Measurements from ENCODE around the gene BAIAP2L2. TPM values are rescaled to one million over a fixed set of nuclear protein-coding genes. Genes with fewer than 3 reads are reported as not detected.
"Not testable (repeated sequence)": the region's sequence is repeated elsewhere in the genome, so short reads cannot be mapped to it uniquely, and the experiment has no call there.

The BAIAP2L2 gene
- total RNA-seq, 1 experiment from 2014 or later: 51.2 TPM

- Mint-ChIP-seq H3K36me3 (ENCODE audit: insufficient read depth, unreplicated experiment) (no peaks in the 10 kb centered on the region), H3K4me3 (ENCODE audit: low read depth, unreplicated experiment) (no peak overlapping the region), H3K9me3 (ENCODE audit: low read depth, unreplicated experiment) (peaks cover 6% of the 10 kb centered on the region), H3K27ac (ENCODE audit: unreplicated experiment) (no peak overlapping the region), H3K27me3 (ENCODE audit: unreplicated experiment) (no peaks in the 10 kb centered on the region), H3K4me1 (ENCODE audit: low read depth, unreplicated experiment) (peaks cover 27% of the 10 kb centered on the region)
- CTCF ChIA-PET: interaction anchor here (0.9 kb wide), 1 partner anchor 14 kb away, joined by 3 read pairs; no protein-coding TSS in a partner anchor
- no peak for DNase-seq
- intact Hi-C loops (cut with micrococcal nuclease; ENCODE audit: unreplicated experiment): no loop called here
- BruUV-seq (replicated peaks): no TSS peak
- TF ChIP-seq, protein P1, sequence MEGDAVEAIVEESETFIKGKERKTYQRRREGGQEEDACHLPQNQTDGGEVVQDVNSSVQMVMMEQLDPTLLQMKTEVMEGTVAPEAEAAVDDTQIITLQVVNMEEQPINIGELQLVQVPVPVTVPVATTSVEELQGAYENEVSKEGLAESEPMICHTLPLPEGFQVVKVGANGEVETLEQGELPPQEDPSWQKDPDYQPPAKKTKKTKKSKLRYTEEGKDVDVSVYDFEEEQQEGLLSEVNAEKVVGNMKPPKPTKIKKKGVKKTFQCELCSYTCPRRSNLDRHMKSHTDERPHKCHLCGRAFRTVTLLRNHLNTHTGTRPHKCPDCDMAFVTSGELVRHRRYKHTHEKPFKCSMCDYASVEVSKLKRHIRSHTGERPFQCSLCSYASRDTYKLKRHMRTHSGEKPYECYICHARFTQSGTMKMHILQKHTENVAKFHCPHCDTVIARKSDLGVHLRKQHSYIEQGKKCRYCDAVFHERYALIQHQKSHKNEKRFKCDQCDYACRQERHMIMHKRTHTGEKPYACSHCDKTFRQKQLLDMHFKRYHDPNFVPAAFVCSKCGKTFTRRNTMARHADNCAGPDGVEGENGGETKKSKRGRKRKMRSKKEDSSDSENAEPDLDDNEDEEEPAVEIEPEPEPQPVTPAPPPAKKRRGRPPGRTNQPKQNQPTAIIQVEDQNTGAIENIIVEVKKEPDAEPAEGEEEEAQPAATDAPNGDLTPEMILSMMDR (IDR thresholded peaks at IDR 0.05; ENCODE audit: unreplicated experiment): no peak
Observed at GRCh38 chr22:38151126-38151500, 40.6 kb upstream of the BAIAP2L2 start.

- H3K27ac Mint-ChIP-seq (ENCODE audit: unreplicated experiment): peak overlapping the region; percentile 46
- H3K4me1 Mint-ChIP-seq (ENCODE audit: low read depth, unreplicated experiment): peaks cover 30% of the 10 kb centered on the region
- no peaks in the 10 kb centered on the region for H3K27me3 Mint-ChIP-seq (ENCODE audit: unreplicated experiment)
- DNase-seq: no peak
- CTCF ChIA-PET: no interaction called here
- no peak overlapping the region for H3K4me3 Mint-ChIP-seq (ENCODE audit: low read depth, unreplicated experiment)
- TF ChIP-seq, protein P1 (IDR thresholded peaks at IDR 0.05; ENCODE audit: unreplicated experiment): no peak
- H3K9me3 Mint-ChIP-seq (ENCODE audit: low read depth, unreplicated experiment): peaks cover 6% of the 10 kb centered on the region
- peaks cover 14% of the 10 kb centered on the region for H3K36me3 Mint-ChIP-seq (ENCODE audit: insufficient read depth, unreplicated experiment)
- intact Hi-C loops (cut with micrococcal nuclease; ENCODE audit: unreplicated experiment): no loop called here
- no TSS peak for BruUV-seq (replicated peaks)
Observed at GRCh38 chr22:38148245-38148644, 37.8 kb upstream of the BAIAP2L2 start.

GRCh38 chr22:38146166-38146565, 35.7 kb upstream of the BAIAP2L2 start:
- intact Hi-C loops (cut with micrococcal nuclease; ENCODE audit: unreplicated experiment); H3K27me3 Mint-ChIP-seq (ENCODE audit: unreplicated experiment); H3K9me3 Mint-ChIP-seq (ENCODE audit: low read depth, unreplicated experiment); DNase-seq; H3K4me3 Mint-ChIP-seq (ENCODE audit: low read depth, unreplicated experiment): not testable (repeated sequence)
- TSS peak; percentile 58 for BruUV-seq (replicated peaks)
- CTCF ChIA-PET: interaction anchor here (0.7 to 1.4 kb wide), 6 partner anchors 9 to 94 kb away, joined by 3 to 10 read pairs (median 3); no protein-coding TSS in a partner anchor
- Mint-ChIP-seq H3K4me1 (ENCODE audit: low read depth, unreplicated experiment) (peaks cover 39% of the 10 kb centered on the region), H3K27ac (ENCODE audit: unreplicated experiment) (peak overlapping the region; percentile 96), H3K36me3 (ENCODE audit: insufficient read depth, unreplicated experiment) (peaks cover 15% of the 10 kb centered on the region)

DNA sequence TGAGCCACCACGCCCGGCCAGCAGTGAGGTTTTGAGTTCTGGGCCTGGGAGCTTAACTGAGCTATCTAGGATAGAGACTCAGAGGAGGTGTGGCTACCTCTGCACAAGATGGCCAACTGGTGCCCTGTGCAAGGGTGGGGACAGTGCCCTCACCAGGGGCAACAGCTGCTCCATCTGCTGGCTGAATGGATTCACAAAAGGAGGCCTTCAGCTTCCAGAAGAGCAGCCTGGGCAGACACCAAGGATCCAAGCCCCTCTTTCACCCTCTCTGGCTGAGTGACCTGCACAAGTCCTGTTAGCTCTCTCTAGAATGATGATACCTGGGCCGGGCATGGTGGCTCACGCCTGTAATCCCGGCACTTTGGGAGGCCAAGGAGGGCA, 33.5 kb upstream of the BAIAP2L2 start:
- H3K36me3 Mint-ChIP-seq (ENCODE audit: insufficient read depth, unreplicated experiment): peaks cover 15% of the 10 kb centered on the region

DNA sequence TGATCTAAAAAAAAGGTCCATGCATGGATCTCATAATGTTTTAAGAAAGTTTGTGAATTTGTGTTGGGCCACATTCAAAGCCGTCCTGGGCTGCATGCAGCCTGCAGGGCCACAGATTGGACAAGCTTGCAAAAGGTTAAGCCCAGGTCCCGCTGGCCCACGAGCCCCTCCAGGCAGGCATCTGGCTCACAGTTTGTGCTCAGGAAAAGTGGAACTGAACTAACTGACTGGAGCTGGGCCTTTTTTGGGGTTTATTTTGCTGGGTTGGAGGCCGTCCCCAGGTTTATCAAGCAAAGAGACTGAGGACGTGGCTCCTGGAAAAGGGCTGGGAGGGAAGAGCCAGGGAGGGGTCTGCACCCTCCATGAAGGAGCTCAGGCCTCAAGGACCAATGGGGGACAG, 32.1 kb upstream of the BAIAP2L2 start:
- BruUV-seq (replicated peaks): no TSS peak
- peak overlapping the region; percentile 83 for H3K27ac Mint-ChIP-seq (ENCODE audit: unreplicated experiment)
- intact Hi-C loops (cut with micrococcal nuclease; ENCODE audit: unreplicated experiment): no loop called here

More for the DNA sequence above, 33.5 kb upstream of the BAIAP2L2 start:
- intact Hi-C loops (cut with micrococcal nuclease; ENCODE audit: unreplicated experiment): no loop called here
- TF ChIP-seq, protein P1 (IDR thresholded peaks at IDR 0.05; ENCODE audit: unreplicated experiment): no peak
- Mint-ChIP-seq H3K27me3 (ENCODE audit: unreplicated experiment) (no peaks in the 10 kb centered on the region), H3K4me3 (ENCODE audit: low read depth, unreplicated experiment) (no peak overlapping the region), H3K27ac (ENCODE audit: unreplicated experiment) (no peak overlapping the region), H3K4me1 (ENCODE audit: low read depth, unreplicated experiment) (peaks cover 39% of the 10 kb centered on the region), H3K9me3 (ENCODE audit: low read depth, unreplicated experiment) (peaks cover 2% of the 10 kb centered on the region)
- CTCF ChIA-PET: interaction anchor here (1.0 to 2.1 kb wide), 5 partner anchors 21 to 92 kb away, joined by 3 to 5 read pairs (median 5); no protein-coding TSS in a partner anchor
- BruUV-seq (replicated peaks): no TSS peak
- DNase-seq: no peak

More for the DNA sequence above, 32.1 kb upstream of the BAIAP2L2 start:
- Mint-ChIP-seq H3K36me3 (ENCODE audit: insufficient read depth, unreplicated experiment) (peaks cover 15% of the 10 kb centered on the region), H3K27me3 (ENCODE audit: unreplicated experiment) (no peaks in the 10 kb centered on the region), H3K4me1 (ENCODE audit: low read depth, unreplicated experiment) (peaks cover 30% of the 10 kb centered on the region), H3K4me3 (ENCODE audit: low read depth, unreplicated experiment) (no peak overlapping the region), H3K9me3 (ENCODE audit: low read depth, unreplicated experiment) (no peaks in the 10 kb centered on the region)
- DNase-seq: no peak
- TF ChIP-seq, protein P1 (IDR thresholded peaks at IDR 0.05; ENCODE audit: unreplicated experiment): no peak
- CTCF ChIA-PET: interaction anchor here (1.8 to 2.1 kb wide), 2 partner anchors 22 to 90 kb away, joined by 5 read pairs; no protein-coding TSS in a partner anchor
